Measurements from ENCODE around the gene UPK1B.

- TF ChIP-seq CTCF (IDR thresholded peaks at IDR 0.05): no peak
- no peak for TF ChIP-seq ZFX (IDR thresholded peaks at IDR 0.05; ENCODE audit: borderline replicate concordance)
Measured at GRCh38 chr3:119157971-119158370, 15.4 kb upstream of the UPK1B start.
